Choroid plexus epithelial cell (primary cell): ENCODE data around the gene RNU2-63P.
A peak's percentile ranks its signal among the peaks of the same experiment; 100 is the strongest.

Source experiments
- DNase-seq: peaks from one replicate; pipeline ENCODE4 v3.0.0-alpha.2; 2010; ENCODE audit warnings: low read depth
- H3K4me3 ChIP-seq: 2 replicates; pipeline ENCODE4 v1.5.1; 2011; ENCODE audit warnings: low read depth, mild to moderate bottlenecking, control low read depth, low read length, moderate library complexity
- TF ChIP-seq, protein P1 (sequence below): conservative IDR thresholded peaks from 2 replicates; pipeline ENCODE4 v1.5.1; 2011; ENCODE audit warnings: low read depth, mild to moderate bottlenecking, control low read depth, inconsistent platforms, low read length, moderate library complexity

RNU2-63P gene

DNA sequence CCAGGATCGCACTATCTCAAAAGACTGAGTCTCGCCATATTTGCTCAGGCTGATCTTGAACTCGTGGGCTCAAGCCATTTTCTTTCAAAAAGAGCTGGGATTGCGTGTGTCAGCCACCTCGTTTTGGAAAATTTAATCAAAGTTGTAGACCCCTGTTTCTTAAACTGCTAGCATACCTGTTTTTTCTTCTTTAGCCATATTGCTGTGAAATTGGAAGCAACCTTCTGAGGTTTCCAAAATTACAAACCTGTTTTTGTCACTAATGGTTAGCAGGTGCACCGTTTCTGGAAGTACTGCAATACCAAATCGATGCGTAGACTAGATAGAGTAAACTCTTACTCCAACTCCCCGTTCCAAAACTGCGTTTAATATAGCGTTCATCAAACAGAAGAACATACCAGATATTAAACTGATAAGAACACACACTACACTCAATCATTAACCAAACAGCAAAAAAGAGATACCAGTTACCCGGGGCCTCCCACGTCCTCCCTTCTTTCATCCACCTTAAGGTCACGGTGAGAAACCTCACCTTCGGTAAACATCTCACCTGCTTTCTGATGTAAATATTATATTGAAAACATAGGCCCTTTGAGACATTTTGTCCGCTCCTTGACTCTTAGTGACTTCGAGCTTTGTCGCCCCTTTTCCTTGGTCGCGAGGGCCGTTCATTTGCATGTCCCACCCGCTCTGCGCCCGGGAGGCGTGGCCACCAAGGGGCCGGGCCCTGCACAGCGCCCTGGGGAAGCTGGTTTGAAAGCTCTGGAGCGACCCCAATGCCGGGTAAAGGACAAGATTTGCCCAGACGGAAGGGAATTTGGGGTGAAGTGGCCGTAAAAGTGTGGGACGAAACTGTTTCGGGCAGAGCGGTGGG lies at the start of gene RNU2-63P:
RNU2-63P (minus strand) TSS at position 462 of the 874 bp plus-strand sequence.
- TF ChIP-seq, protein P1, sequence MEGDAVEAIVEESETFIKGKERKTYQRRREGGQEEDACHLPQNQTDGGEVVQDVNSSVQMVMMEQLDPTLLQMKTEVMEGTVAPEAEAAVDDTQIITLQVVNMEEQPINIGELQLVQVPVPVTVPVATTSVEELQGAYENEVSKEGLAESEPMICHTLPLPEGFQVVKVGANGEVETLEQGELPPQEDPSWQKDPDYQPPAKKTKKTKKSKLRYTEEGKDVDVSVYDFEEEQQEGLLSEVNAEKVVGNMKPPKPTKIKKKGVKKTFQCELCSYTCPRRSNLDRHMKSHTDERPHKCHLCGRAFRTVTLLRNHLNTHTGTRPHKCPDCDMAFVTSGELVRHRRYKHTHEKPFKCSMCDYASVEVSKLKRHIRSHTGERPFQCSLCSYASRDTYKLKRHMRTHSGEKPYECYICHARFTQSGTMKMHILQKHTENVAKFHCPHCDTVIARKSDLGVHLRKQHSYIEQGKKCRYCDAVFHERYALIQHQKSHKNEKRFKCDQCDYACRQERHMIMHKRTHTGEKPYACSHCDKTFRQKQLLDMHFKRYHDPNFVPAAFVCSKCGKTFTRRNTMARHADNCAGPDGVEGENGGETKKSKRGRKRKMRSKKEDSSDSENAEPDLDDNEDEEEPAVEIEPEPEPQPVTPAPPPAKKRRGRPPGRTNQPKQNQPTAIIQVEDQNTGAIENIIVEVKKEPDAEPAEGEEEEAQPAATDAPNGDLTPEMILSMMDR: no peak
- H3K4me3 ChIP-seq: peak within 1 kb of the TSS; percentile 75
- peak; percentile 94 for DNase-seq

DNA sequence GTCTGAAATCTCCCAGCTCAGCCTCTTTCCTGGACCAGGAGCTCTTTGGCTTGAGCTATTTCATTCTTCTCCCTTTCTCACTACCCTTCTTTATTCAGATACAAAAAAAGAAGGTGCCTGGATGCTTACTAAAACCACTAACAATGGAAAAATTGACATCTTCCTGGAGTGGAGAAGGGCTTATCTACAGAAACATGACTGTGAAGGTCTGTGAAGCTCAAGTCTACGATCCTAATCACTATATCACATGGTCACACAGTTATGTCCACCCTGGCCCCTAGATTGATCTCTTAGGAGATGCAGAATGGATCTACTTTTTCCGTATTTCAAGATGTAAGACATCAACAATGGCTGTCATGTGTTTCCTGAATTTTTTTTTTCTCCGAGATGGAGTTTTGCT lies 44.9 kb upstream of the RNU2-63P start:
- TF ChIP-seq, protein P1: no peak
- H3K4me3 ChIP-seq: no peak overlapping the region
- no peak for DNase-seq

DNA sequence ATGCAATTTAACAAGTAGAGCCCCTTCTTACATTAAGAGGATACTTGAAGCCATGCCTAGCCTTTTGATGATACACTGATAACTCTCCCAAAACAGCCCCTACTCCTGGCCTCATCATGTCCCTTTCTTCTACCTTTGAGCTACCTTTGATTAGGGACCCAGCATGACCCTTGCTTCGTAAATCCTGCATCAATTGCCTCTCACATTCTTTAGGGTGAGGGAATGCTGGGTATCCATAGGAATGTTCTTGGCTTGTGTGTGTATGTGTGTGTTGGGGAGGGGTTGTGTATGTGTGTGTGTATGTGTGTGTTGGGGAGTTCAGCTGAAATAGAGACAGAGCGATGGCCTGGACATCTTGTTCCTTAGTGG lies 44.5 kb upstream of the RNU2-63P start:
- TF ChIP-seq, protein P1: no peak

DNA sequence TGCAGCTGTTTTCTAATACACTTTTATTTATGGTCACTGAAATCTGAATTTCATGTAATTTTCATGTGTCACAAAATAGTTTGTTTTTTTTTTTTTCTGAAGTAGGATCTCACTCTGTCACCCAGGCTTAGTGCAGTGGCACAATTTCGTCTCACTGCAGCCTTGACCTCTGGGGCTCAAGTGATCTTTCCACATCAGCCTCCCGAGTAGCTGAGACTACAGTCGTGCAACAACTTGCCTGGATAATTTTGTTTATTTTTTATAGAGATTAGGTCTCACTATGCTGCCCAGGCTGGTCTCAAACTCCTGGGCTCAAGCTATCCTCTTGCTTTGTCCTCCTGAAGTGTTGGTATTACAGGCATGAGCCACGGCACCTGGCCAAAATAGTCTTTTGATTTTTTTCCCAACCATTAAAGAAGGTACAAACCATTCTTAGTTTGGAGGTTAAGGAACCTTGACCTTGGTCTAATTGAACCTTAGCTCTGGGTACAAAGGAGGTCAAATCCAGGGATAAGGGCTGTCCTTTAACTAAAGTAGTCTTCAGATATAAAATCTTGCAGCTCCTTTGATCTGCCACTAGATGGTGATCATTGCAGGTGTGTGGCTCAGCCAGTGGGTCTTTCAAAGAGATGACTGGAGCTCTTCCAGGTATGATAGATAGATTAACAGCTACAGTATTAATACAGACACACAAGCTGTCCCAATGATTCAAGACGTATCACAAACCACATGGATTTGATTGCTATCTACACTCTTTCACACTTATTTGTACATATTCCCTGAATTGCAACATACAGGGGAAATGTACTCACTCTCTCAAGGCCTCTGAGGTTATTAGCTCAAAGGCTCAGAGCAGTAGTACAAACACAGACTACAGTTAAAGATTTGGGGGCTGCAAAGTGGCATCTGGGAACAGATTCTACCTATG lies 43.9 kb upstream of the RNU2-63P start:
- DNase-seq: peak; percentile 58
- TF ChIP-seq, protein P1: peak; percentile 91

More for the DNA sequence above, 44.5 kb upstream of the RNU2-63P start:
- no peak overlapping the region for H3K4me3 ChIP-seq
- no peak for DNase-seq

DNA sequence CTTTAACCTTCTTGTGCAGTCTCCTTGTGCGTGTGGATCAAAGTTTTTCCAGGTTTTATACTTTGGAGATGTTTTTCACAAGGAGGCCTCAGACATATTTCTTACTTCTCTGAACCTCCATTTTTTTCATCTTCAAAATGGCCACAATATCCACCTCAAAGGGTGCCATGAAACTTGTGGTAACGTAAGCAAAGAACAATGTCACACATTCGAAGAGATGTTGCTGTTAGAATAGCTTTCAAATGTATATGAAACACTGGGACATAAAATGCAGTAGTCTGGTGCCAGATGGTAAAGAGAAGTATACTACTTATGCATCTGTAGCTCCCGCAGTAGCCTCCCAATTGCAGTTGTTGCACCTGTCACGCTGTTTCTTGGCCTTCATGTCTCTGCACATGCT lies 41.8 kb upstream of the RNU2-63P start:
- TF ChIP-seq, protein P1: no peak
- no peak overlapping the region for H3K4me3 ChIP-seq
- no peak for DNase-seq

More for the DNA sequence above, 43.9 kb upstream of the RNU2-63P start:
- no peak overlapping the region for H3K4me3 ChIP-seq

DNA sequence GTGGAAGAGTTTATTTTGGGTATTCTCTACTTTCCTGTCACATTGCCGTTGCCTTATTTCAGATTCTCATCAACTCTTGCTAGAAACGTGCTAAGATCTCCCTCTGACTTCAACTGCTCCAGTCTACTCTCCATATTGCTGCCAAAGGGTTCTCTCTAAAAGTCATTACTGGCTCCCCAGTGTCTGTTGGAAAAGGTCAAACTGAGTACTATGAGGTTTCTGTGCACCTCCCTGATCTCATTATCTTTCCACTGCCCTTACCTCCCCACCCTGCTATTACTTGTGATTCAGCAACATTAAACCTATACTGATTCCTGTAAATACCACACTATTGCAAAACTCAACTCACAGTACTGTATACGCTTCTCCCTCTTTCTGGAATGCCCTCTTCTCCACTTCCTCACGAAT lies 41.1 kb upstream of the RNU2-63P start:
- DNase-seq: no peak
- TF ChIP-seq, protein P1: no peak
- no peak overlapping the region for H3K4me3 ChIP-seq
